GM12878 (cell line): ENCODE data around the gene GPR173. TPM values are rescaled to one million over a fixed set of nuclear protein-coding genes. Genes with fewer than 3 reads are reported as not detected.

Source experiments
- ATAC-seq: fragments of 200-7000 bp; cut with Tn5 transposase; 3 replicates; pipeline ENCODE4 v1.9.1; 2020; ENCODE audit warnings: mild to moderate bottlenecking, moderate library complexity
- BruUV-seq: library from RNA; stranded (reverse); fragments of 400-500 nt; replicated peaks from 2 replicates; lab custom pipeline; 2021; lab: Mats Ljungman, UMichigan
- CTCF ChIA-PET: fragments of 300-600 bp; sonication (Branson Sonifier 250); formaldehyde crosslinking; extraction: SDS; loops from one replicate; lab custom pipeline; 2021; ENCODE audit warnings: inconsistent platforms; lab: Yijun Ruan, JAX
- POLR2A ChIA-PET: fragments of 350-600 bp; formaldehyde crosslinking; extraction: SDS; loops from one replicate; lab custom pipeline; 2021; ENCODE audit warnings: inconsistent platforms; lab: Charles Lee
- RAD21 ChIA-PET: fragments of 300-600 bp; sonication (Branson Sonifier 250); formaldehyde crosslinking; loops from one replicate; lab custom pipeline; 2023; ENCODE audit warnings: antibody characterized with exemption; ENCODE audit not compliant: unreplicated experiment; lab: Charles Lee
- SMC1A ChIA-PET: fragments of 300-600 bp; sonication (Branson Sonifier 250); formaldehyde crosslinking; loops from one replicate; lab custom pipeline; 2023; ENCODE audit not compliant: unreplicated experiment, uncharacterized antibody; lab: Charles Lee
- DNase-seq: peaks from one replicate; pipeline ENCODE4 v3.0.0-alpha.2; 2011; ENCODE audit warnings: low read depth, low spot score
- FAIRE-seq: peaks from 3 replicates; lab custom pipeline; 2011; peaks lifted over from hg19 to GRCh38; lab: Jason Lieb, UNC
- H2AFZ ChIP-seq: 2 replicates; pipeline ENCODE4 v1.6.0; 2011; ENCODE audit warnings: low read depth, low read length, control low read depth; ENCODE audit not compliant: control insufficient read depth
- H3K27ac ChIP-seq: 2 replicates; pipeline ENCODE4 v1.5.1; 2011; ENCODE audit warnings: control low read depth; ENCODE audit not compliant: control insufficient read depth, insufficient read depth
- H3K27me3 ChIP-seq, 2 experiments: replicated peaks in 1 of 2; 2 replicates each; pipeline versions ENCODE4 v1.6.0 to v1.6.1; 2011; ENCODE audit warnings: low read length in 1 of 2; ENCODE audit not compliant: control insufficient read depth in 2 of 2, insufficient read depth in 2 of 2
- H3K36me3 ChIP-seq, 2 experiments: 2 replicates each; pipeline ENCODE4 v1.5.1; 2011; ENCODE audit warnings: low read length in 1 of 2; ENCODE audit not compliant: control insufficient read depth in 2 of 2, insufficient read depth in 2 of 2
- H3K4me1 ChIP-seq: 2 replicates; pipeline ENCODE4 v1.6.1; 2011; ENCODE audit warnings: mild to moderate bottlenecking, low read length, moderate library complexity, mixed read lengths; ENCODE audit not compliant: control insufficient read depth, insufficient read depth
- H3K4me2 ChIP-seq: 2 replicates; pipeline ENCODE4 v1.6.0; 2011; ENCODE audit warnings: control low read depth; ENCODE audit not compliant: control insufficient read depth, insufficient read depth
- H3K4me3 ChIP-seq: fragments of 200-600 bp; sonication (generic); 2 replicates; pipeline ENCODE4 v1.5.1; 2016
- H3K79me2 ChIP-seq: 2 replicates; pipeline ENCODE4 v1.6.0; 2011; ENCODE audit warnings: low read length; ENCODE audit not compliant: control insufficient read depth, insufficient read depth
- H3K9ac ChIP-seq: 2 replicates; pipeline ENCODE4 v1.8.0; 2011; ENCODE audit warnings: low read length, control low read depth, mixed read lengths; ENCODE audit not compliant: control insufficient read depth, insufficient read depth
- H3K9me3 ChIP-seq: replicated peaks from 3 replicates; pipeline ENCODE4 v1.5.1; 2011; ENCODE audit warnings: mild to moderate bottlenecking, low read length; ENCODE audit not compliant: control insufficient read depth, insufficient read depth
- H4K20me1 ChIP-seq: 2 replicates; pipeline ENCODE4 v1.6.0; 2011; ENCODE audit not compliant: control insufficient read depth, insufficient read depth
- BCL3 ChIP-seq: IDR thresholded peaks from 2 replicates; pipeline ENCODE4 v1.6.1; 2011; ENCODE audit warnings: borderline replicate concordance, low read depth, mild to moderate bottlenecking, moderate library complexity, low read length; ENCODE audit not compliant: insufficient read depth, poor library complexity, severe bottlenecking
- CREM ChIP-seq: IDR thresholded peaks from 2 replicates; pipeline ENCODE4 v1.6.1; 2014; ENCODE audit warnings: antibody characterized with exemption, low read depth
- CTCF ChIP-seq, 3 experiments: IDR thresholded peaks in 2 of 3; conservative IDR thresholded peaks in 1 of 3; 2 replicates each; pipeline ENCODE4 v1.5.1; 2011; ENCODE audit warnings: low read depth in 3 of 3, low read length in 3 of 3, mild to moderate bottlenecking in 3 of 3, control low read depth in 2 of 3, moderate library complexity in 2 of 3, inconsistent platforms in 1 of 3, mixed read lengths in 1 of 3; ENCODE audit not compliant: control insufficient read depth in 2 of 3, insufficient read depth in 1 of 3; ENCODE audit errors: extremely low read depth in 1 of 3
- E2F4 ChIP-seq: IDR thresholded peaks from 2 replicates; pipeline ENCODE4 v1.6.1; 2012; ENCODE audit warnings: low read depth, low read length, improper control_type of control experiment
- ELK1 ChIP-seq: IDR thresholded peaks from 2 replicates; pipeline ENCODE4 v1.6.1; 2012; ENCODE audit warnings: low read depth, low read length, improper control_type of control experiment
- GABPA ChIP-seq: IDR thresholded peaks from 2 replicates; pipeline ENCODE4 v1.6.1; 2014; ENCODE audit warnings: antibody characterized with exemption, low read depth, mild to moderate bottlenecking, inconsistent platforms
- KAT2A ChIP-seq: conservative IDR thresholded peaks from 2 replicates; pipeline ENCODE4 v1.6.1; 2011; ENCODE audit warnings: low read depth, low read length; ENCODE audit not compliant: control insufficient read depth
- MEF2A ChIP-seq: IDR thresholded peaks from 2 replicates; pipeline ENCODE4 v1.6.1; 2011; ENCODE audit warnings: low read depth, mild to moderate bottlenecking, low read length, moderate library complexity; ENCODE audit not compliant: insufficient read depth
- MXI1 ChIP-seq: fragments of 150-350 bp; IDR thresholded peaks from 2 replicates; pipeline ENCODE4 v1.6.1; 2011; ENCODE audit warnings: low read depth, mild to moderate bottlenecking, inconsistent platforms, low read length, improper control_type of control experiment
- NFIC ChIP-seq: IDR thresholded peaks from 2 replicates; pipeline ENCODE4 v1.6.1; 2012; ENCODE audit warnings: low read depth, mild to moderate bottlenecking, inconsistent platforms, low read length, moderate library complexity
- NKRF ChIP-seq: fragments of 450-650 bp; conservative IDR thresholded peaks from 2 replicates; pipeline ENCODE4 v1.6.1; 2017; ENCODE audit warnings: mild to moderate bottlenecking, moderate library complexity
- PAX5 ChIP-seq: IDR thresholded peaks from 2 replicates; pipeline ENCODE4 v1.6.1; 2011; ENCODE audit warnings: low read depth, low read length, borderline replicate concordance
- POLR2AphosphoS5 ChIP-seq: IDR thresholded peaks from 2 replicates; pipeline ENCODE4 v1.6.1; 2011; ENCODE audit warnings: mild to moderate bottlenecking, low read length, inconsistent platforms
- SREBF1 ChIP-seq: IDR thresholded peaks from 2 replicates; pipeline ENCODE4 v1.6.1; 2012; ENCODE audit warnings: mild to moderate bottlenecking, low read length
- TARDBP ChIP-seq: IDR thresholded peaks from 2 replicates; pipeline ENCODE4 v1.6.1; 2016; ENCODE audit warnings: borderline replicate concordance
- ZSCAN29 ChIP-seq: fragments of 450-650 bp; IDR thresholded peaks from 2 replicates; pipeline ENCODE4 v1.6.1; 2017; ENCODE audit warnings: mild to moderate bottlenecking, moderate library complexity
- WGBS: methylation state at CpG from one replicate; pipeline ENCODE4 v1.1.6; 2016; ENCODE audit warnings: low lambda C conversion rate; ENCODE audit not compliant: insufficient replicate concordance, insufficient coverage; ENCODE audit errors: missing lambda C conversion rate; 5-methylcytosine and 5-hydroxymethylcytosine counted together
- in situ Hi-C: fragments of 300-500 bp; cut with MboI; formaldehyde crosslinking; loops from 9 replicates; pipeline ENCODE4 v1.14.3; 2018; ENCODE audit warnings: mixed read lengths
- intact Hi-C: fragments of 100-400 bp; cut with micrococcal nuclease; formaldehyde crosslinking; loops from one replicate; pipeline ENCODE4 v1.14.2; 2022; ENCODE audit not compliant: unreplicated experiment
- polyA plus RNA-seq, 11 experiments: library from polyadenylated mRNA; depleted of rRNA in 4 of 11; unstranded in 6 of 11; stranded (reverse) in 5 of 11; fragments of >200 nt; fragmentation: Nextera tagmentation in 4 of 11; fragmentation: Illumina TruSeq in 1 of 11; extraction: Ambion mirVana in 4 of 11; extraction: Trizol in 1 of 11; gene quantifications; 1 replicate in 1 of 11; 2 replicates in 10 of 11; pipeline versions ENCODE4 v1.2.1 to v1.2.3, GENCODE V29; 2011 to 2016; ENCODE audit warnings: inconsistent platforms in 2 of 11, missing spikeins in 2 of 11, low read depth in 1 of 11
- total RNA-seq, 4 experiments: library from RNA; depleted of rRNA in 3 of 4; stranded (reverse); fragments of >200 nt in 3 of 4; fragmentation: Illumina TruSeq in 1 of 4; extraction: Trizol in 1 of 4; gene quantifications; 2 replicates each; pipeline versions ENCODE4 v1.2.1 to v1.2.3, GENCODE V29; 2013 to 2021

GPR173 gene
- total and polyA plus RNA-seq, 10 of the 15 experiments (the other 5 are each of a cell fraction or from before 2014, with no cell fraction given), result 0.04 to 0.24 (median 0.12) TPM; not detected in 4

- no peak for TF ChIP-seq ZSCAN29
- no peak for TF ChIP-seq KAT2A
- TF ChIP-seq NKRF, result no peak
These were observed 76.9 kb downstream of the GPR173 start (continued) for GRCh38 chrX:53125506-53125905.

- H3K36me3 ChIP-seq, result no peaks in the 10 kb centered on the region
- ATAC-seq, result no peak
- H3K4me3 ChIP-seq, result no peak overlapping the region
- DNase-seq, result no peak
- no peaks in the 10 kb centered on the region for H3K79me2 ChIP-seq
- H3K4me2 ChIP-seq, result no peak overlapping the region
- H3K9ac ChIP-seq, result no peak overlapping the region
- H4K20me1 ChIP-seq, result no peaks in the 10 kb centered on the region; the same call in 1 of the 2 replicates
- H3K27ac ChIP-seq, result no peak overlapping the region
- intact Hi-C loops (no loop called here), in situ Hi-C loops (no loop called here)
- no TSS peak for BruUV-seq
- CTCF ChIA-PET, result interaction anchor here (0.7 kb wide), 1 partner anchor 64 kb away, joined by 3 read pairs; no protein-coding TSS in a partner anchor
- H3K9me3 ChIP-seq, result no peaks in the 10 kb centered on the region; the same call in 2 of the 3 replicates
- 98% methylated on average over 2 of the region's 2 CpGs for WGBS
- no peaks in the 10 kb centered on the region for H3K4me1 ChIP-seq
- RAD21 ChIA-PET, result no interaction called here
- SMC1A ChIA-PET, result no interaction called here
- FAIRE-seq, result no peak
- no peak overlapping the region for H2AFZ ChIP-seq
- POLR2A ChIA-PET, result no interaction called here
- no peaks in the 10 kb centered on the region for H3K27me3 ChIP-seq
- TF ChIP-seq GABPA (no peak), NFIC (no peak), BCL3 (no peak), MXI1 (no peak), ELK1 (no peak), TARDBP (no peak), ZSCAN29 (no peak), SREBF1 (no peak), E2F4 (no peak), PAX5 (no peak), MEF2A (no peak), CTCF (IDR thresholded peaks at IDR 0.05 in 2 of 3, conservative IDR thresholded peaks at IDR 0.05 in 1 of 3; ENCODE audit: control insufficient read depth in 2 of 3, extremely low read depth in 1 of 3, insufficient read depth in 1 of 3, low read depth in 3 of 3, low read length in 3 of 3) (no peak), CREM (no peak), POLR2AphosphoS5 (no peak)
These were observed 77.8 kb downstream of the GPR173 start for GRCh38 chrX:53126377-53126776.
